Measurements from ENCODE around the gene FIP1L1. TPM values are rescaled to one million over a fixed set of nuclear protein-coding genes. Genes with fewer than 3 reads are reported as not detected.

FIP1L1 gene
- total and polyA plus RNA-seq, 2 of the 13 experiments (the other 11 are each of a cell fraction or from before 2014, with no cell fraction given) = 14.9 to 69.4 TPM

DNA sequence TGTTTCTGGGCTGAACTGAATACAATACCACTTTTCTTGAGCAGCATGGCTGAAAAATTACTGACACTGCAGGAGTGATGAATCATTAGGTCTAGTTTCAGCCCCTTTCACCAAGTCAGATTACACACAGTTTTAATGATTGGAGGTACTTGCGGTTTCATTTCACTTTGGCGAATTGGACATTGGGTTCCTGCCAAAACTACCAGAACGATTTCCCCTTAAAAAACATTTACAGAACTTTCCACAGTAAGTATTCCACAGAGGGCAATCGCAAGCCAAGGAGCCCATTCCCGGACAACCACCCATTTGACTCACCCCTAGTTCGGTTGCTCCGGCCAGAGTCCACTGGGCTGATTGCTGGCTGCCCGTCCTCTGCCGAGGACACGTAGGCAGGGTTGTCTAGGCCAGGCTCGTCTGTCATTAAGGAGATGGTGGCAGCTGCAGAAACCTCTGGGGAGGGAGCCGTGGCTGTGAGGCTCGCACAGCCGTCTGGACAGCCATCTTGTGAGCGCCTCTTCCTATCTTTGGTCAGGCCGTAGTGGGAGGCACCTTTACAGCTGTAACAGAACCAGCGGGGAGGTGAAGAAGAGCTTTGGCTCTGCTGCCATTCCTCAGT, 130.3 kb downstream of the FIP1L1 start (continued):
- TF ChIP-seq, protein P1, sequence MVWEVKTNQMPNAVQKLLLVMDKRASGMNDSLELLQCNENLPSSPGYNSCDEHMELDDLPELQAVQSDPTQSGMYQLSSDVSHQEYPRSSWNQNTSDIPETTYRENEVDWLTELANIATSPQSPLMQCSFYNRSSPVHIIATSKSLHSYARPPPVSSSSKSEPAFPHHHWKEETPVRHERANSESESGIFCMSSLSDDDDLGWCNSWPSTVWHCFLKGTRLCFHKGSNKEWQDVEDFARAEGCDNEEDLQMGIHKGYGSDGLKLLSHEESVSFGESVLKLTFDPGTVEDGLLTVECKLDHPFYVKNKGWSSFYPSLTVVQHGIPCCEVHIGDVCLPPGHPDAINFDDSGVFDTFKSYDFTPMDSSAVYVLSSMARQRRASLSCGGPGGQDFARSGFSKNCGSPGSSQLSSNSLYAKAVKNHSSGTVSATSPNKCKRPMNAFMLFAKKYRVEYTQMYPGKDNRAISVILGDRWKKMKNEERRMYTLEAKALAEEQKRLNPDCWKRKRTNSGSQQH (CRISPR knock-in tag; IDR thresholded peaks at IDR 0.05; ENCODE audit: low read depth) = no peak
- TF ChIP-seq MBNL3 (CRISPR knock-in tag; conservative IDR thresholded peaks at IDR 0.05) (no peak), ZNF34 (CRISPR knock-in tag; IDR thresholded peaks at IDR 0.05; ENCODE audit: borderline replicate concordance) (0 out of 2 replicates have a peak, but pooled peaks have one; percentile 8), ZNF235 (CRISPR knock-in tag; IDR thresholded peaks at IDR 0.05; ENCODE audit: borderline replicate concordance) (no peak), MYC (CRISPR knock-in tag; IDR thresholded peaks at IDR 0.05; ENCODE audit: borderline replicate concordance) (0 out of 2 replicates have a peak, but pooled peaks have one; percentile 23), HNF4A (CRISPR knock-in tag; IDR thresholded peaks at IDR 0.05) (peak; percentile 77), MEIS2 (CRISPR knock-in tag; IDR thresholded peaks at IDR 0.05) (0 out of 2 replicates have a peak, but pooled peaks have one; percentile 26), ISX (CRISPR knock-in tag; conservative IDR thresholded peaks at IDR 0.05) (no peak), ZNF776 (CRISPR knock-in tag; IDR thresholded peaks at IDR 0.05) (no peak)
- TF ChIP-seq, protein P2, sequence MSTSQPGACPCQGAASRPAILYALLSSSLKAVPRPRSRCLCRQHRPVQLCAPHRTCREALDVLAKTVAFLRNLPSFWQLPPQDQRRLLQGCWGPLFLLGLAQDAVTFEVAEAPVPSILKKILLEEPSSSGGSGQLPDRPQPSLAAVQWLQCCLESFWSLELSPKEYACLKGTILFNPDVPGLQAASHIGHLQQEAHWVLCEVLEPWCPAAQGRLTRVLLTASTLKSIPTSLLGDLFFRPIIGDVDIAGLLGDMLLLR (CRISPR knock-in tag; IDR thresholded peaks at IDR 0.05) = no peak
- TF ChIP-seq, protein P3, sequence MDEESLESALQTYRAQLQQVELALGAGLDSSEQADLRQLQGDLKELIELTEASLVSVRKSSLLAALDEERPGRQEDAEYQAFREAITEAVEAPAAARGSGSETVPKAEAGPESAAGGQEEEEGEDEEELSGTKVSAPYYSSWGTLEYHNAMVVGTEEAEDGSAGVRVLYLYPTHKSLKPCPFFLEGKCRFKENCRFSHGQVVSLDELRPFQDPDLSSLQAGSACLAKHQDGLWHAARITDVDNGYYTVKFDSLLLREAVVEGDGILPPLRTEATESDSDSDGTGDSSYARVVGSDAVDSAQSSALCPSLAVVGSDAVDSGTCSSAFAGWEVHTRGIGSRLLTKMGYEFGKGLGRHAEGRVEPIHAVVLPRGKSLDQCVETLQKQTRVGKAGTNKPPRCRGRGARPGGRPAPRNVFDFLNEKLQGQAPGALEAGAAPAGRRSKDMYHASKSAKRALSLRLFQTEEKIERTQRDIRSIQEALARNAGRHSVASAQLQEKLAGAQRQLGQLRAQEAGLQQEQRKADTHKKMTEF (CRISPR knock-in tag; IDR thresholded peaks at IDR 0.05) = 0 out of 2 replicates have a peak, but pooled peaks have one; percentile 9
- TF ChIP-seq, protein P4, sequence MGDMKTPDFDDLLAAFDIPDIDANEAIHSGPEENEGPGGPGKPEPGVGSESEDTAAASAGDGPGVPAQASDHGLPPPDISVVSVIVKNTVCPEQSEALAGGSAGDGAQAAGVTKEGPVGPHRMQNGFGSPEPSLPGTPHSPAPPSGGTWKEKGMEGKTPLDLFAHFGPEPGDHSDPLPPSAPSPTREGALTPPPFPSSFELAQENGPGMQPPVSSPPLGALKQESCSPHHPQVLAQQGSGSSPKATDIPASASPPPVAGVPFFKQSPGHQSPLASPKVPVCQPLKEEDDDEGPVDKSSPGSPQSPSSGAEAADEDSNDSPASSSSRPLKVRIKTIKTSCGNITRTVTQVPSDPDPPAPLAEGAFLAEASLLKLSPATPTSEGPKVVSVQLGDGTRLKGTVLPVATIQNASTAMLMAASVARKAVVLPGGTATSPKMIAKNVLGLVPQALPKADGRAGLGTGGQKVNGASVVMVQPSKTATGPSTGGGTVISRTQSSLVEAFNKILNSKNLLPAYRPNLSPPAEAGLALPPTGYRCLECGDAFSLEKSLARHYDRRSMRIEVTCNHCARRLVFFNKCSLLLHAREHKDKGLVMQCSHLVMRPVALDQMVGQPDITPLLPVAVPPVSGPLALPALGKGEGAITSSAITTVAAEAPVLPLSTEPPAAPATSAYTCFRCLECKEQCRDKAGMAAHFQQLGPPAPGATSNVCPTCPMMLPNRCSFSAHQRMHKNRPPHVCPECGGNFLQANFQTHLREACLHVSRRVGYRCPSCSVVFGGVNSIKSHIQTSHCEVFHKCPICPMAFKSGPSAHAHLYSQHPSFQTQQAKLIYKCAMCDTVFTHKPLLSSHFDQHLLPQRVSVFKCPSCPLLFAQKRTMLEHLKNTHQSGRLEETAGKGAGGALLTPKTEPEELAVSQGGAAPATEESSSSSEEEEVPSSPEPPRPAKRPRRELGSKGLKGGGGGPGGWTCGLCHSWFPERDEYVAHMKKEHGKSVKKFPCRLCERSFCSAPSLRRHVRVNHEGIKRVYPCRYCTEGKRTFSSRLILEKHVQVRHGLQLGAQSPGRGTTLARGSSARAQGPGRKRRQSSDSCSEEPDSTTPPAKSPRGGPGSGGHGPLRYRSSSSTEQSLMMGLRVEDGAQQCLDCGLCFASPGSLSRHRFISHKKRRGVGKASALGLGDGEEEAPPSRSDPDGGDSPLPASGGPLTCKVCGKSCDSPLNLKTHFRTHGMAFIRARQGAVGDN (CRISPR knock-in tag; IDR thresholded peaks at IDR 0.05) = peak; percentile 74
- TF ChIP-seq, protein P5, sequence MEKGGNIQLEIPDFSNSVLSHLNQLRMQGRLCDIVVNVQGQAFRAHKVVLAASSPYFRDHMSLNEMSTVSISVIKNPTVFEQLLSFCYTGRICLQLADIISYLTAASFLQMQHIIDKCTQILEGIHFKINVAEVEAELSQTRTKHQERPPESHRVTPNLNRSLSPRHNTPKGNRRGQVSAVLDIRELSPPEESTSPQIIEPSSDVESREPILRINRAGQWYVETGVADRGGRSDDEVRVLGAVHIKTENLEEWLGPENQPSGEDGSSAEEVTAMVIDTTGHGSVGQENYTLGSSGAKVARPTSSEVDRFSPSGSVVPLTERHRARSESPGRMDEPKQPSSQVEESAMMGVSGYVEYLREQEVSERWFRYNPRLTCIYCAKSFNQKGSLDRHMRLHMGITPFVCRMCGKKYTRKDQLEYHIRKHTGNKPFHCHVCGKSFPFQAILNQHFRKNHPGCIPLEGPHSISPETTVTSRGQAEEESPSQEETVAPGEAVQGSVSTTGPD (CRISPR knock-in tag; IDR thresholded peaks at IDR 0.05) = no peak
- TF ChIP-seq, protein P6, sequence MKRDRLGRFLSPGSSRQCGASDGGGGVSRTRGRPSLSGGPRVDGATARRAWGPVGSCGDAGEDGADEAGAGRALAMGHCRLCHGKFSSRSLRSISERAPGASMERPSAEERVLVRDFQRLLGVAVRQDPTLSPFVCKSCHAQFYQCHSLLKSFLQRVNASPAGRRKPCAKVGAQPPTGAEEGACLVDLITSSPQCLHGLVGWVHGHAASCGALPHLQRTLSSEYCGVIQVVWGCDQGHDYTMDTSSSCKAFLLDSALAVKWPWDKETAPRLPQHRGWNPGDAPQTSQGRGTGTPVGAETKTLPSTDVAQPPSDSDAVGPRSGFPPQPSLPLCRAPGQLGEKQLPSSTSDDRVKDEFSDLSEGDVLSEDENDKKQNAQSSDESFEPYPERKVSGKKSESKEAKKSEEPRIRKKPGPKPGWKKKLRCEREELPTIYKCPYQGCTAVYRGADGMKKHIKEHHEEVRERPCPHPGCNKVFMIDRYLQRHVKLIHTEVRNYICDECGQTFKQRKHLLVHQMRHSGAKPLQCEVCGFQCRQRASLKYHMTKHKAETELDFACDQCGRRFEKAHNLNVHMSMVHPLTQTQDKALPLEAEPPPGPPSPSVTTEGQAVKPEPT (CRISPR knock-in tag; IDR thresholded peaks at IDR 0.05; ENCODE audit: low read depth) = no peak
- TF ChIP-seq, protein P7, sequence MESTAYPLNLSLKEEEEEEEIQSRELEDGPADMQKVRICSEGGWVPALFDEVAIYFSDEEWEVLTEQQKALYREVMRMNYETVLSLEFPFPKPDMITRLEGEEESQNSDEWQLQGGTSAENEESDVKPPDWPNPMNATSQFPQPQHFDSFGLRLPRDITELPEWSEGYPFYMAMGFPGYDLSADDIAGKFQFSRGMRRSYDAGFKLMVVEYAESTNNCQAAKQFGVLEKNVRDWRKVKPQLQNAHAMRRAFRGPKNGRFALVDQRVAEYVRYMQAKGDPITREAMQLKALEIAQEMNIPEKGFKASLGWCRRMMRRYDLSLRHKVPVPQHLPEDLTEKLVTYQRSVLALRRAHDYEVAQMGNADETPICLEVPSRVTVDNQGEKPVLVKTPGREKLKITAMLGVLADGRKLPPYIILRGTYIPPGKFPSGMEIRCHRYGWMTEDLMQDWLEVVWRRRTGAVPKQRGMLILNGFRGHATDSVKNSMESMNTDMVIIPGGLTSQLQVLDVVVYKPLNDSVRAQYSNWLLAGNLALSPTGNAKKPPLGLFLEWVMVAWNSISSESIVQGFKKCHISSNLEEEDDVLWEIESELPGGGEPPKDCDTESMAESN (CRISPR knock-in tag; conservative IDR thresholded peaks at IDR 0.05) = 0 out of 2 replicates have a peak, but pooled peaks have one; percentile 40
